ENCODE data around the gene ATP5PD. TPM values are rescaled to one million over a fixed set of nuclear protein-coding genes. Genes with fewer than 3 reads are reported as not detected.

The ATP5PD gene
- total and polyA plus RNA-seq, 2 of the 13 experiments (the other 11 are each of a cell fraction or from before 2014, with no cell fraction given), result 158 to 428 TPM

GRCh38 chr17:75012346-75013091, 34.2 kb downstream of the ATP5PD start, which contains the start of gene MRPL58 (continued):
- TF ChIP-seq ELK4 (CRISPR knock-in tag; IDR thresholded peaks at IDR 0.05; ENCODE audit: borderline replicate concordance) (peak; percentile 76; the same call in 1 of the 2 replicates), ZHX1 (CRISPR knock-in tag; IDR thresholded peaks at IDR 0.05; ENCODE audit: low read depth) (peak; percentile 93), HNF1B (CRISPR knock-in tag; IDR thresholded peaks at IDR 0.05) (peak; percentile 65; the same call in 1 of the 2 replicates), ZNF790 (CRISPR knock-in tag; IDR thresholded peaks at IDR 0.05; ENCODE audit: borderline replicate concordance) (0 out of 2 replicates have a peak, but pooled peaks have one; percentile 81), ZNF776 (CRISPR knock-in tag; IDR thresholded peaks at IDR 0.05) (peak; percentile 98), ZNF558 (CRISPR knock-in tag; IDR thresholded peaks at IDR 0.05; ENCODE audit: borderline replicate concordance) (peak; percentile 87; the same call in 1 of the 2 replicates), ZFP36 (IDR thresholded peaks at IDR 0.05; ENCODE audit: borderline replicate concordance, low read depth, low read length, partially characterized antibody) (no peak), ZMAT5 (CRISPR knock-in tag; IDR thresholded peaks at IDR 0.05; ENCODE audit: borderline replicate concordance, low read depth) (no peak), ZBTB43 (CRISPR knock-in tag; conservative IDR thresholded peaks at IDR 0.05) (peak; percentile 86), MAFF (IDR thresholded peaks at IDR 0.05; ENCODE audit: low read depth, low read length) (no peak; the same call in 1 of the 2 replicates), SNAPC4 (CRISPR knock-in tag; IDR thresholded peaks at IDR 0.05) (peak; percentile 97), ZBTB37 (CRISPR knock-in tag; IDR thresholded peaks at IDR 0.05) (peak; percentile 82)
